ENCODE measurements around the gene PDE6G. TPM values are rescaled to one million over a fixed set of nuclear protein-coding genes. Genes with fewer than 3 reads are reported as not detected.
A peak's percentile ranks its signal among the peaks of the same experiment; 100 is the strongest.

Gene PDE6G
- total and polyA plus RNA-seq, 2 of the 13 experiments (the other 11 are each of a cell fraction or from before 2014, with no cell fraction given) = 1.4 to 6.7 TPM

DNA sequence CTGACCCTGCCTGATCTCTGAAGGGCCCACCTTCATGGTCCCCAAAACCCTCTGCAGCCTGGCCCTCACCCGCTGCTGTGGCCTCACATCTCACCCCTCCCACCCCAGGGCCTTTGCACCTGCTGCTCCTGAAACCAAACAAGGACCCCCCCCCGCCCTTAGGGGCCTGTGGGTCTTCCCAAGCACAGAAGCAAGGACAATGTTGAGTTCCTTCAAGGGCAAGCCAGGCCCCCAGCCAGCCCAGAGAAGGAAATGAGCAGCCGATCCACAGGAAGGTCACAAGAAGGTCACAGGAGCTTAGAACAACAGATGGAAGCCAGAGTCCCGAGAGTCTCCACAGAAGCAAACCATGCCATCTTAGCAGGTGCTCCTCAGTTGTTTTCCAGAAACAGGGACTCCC lies 493 bp upstream of the PDE6G start (continued):
- TF ChIP-seq NFYC (CRISPR knock-in tag; IDR thresholded peaks at IDR 0.05) = no peak
- no peak for TF ChIP-seq PHF20 (CRISPR knock-in tag; IDR thresholded peaks at IDR 0.05)
- TF ChIP-seq, protein P1, sequence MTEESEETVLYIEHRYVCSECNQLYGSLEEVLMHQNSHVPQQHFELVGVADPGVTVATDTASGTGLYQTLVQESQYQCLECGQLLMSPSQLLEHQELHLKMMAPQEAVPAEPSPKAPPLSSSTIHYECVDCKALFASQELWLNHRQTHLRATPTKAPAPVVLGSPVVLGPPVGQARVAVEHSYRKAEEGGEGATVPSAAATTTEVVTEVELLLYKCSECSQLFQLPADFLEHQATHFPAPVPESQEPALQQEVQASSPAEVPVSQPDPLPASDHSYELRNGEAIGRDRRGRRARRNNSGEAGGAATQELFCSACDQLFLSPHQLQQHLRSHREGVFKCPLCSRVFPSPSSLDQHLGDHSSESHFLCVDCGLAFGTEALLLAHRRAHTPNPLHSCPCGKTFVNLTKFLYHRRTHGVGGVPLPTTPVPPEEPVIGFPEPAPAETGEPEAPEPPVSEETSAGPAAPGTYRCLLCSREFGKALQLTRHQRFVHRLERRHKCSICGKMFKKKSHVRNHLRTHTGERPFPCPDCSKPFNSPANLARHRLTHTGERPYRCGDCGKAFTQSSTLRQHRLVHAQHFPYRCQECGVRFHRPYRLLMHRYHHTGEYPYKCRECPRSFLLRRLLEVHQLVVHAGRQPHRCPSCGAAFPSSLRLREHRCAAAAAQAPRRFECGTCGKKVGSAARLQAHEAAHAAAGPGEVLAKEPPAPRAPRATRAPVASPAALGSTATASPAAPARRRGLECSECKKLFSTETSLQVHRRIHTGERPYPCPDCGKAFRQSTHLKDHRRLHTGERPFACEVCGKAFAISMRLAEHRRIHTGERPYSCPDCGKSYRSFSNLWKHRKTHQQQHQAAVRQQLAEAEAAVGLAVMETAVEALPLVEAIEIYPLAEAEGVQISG (CRISPR knock-in tag; IDR thresholded peaks at IDR 0.05) = no peak
- TF ChIP-seq PCBP1 (IDR thresholded peaks at IDR 0.05; ENCODE audit: borderline replicate concordance, low read depth, low read length) = no peak
- TF ChIP-seq, protein P2, sequence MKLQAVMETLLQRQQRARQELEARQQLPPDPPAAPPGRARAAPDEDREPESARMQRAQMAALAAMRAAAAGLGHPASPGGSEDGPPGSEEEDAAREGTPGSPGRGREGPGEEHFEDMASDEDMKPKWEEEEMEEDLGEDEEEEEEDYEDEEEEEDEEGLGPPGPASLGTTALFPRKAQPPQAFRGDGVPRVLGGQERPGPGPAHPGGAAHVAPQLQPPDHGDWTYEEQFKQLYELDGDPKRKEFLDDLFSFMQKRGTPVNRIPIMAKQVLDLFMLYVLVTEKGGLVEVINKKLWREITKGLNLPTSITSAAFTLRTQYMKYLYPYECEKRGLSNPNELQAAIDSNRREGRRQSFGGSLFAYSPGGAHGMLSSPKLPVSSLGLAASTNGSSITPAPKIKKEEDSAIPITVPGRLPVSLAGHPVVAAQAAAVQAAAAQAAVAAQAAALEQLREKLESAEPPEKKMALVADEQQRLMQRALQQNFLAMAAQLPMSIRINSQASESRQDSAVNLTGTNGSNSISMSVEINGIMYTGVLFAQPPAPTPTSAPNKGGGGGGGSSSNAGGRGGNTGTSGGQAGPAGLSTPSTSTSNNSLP (IDR thresholded peaks at IDR 0.05; ENCODE audit: low read depth, low read length) = no peak
- TF ChIP-seq SMAD3 (CRISPR knock-in tag; IDR thresholded peaks at IDR 0.05) = no peak

DNA sequence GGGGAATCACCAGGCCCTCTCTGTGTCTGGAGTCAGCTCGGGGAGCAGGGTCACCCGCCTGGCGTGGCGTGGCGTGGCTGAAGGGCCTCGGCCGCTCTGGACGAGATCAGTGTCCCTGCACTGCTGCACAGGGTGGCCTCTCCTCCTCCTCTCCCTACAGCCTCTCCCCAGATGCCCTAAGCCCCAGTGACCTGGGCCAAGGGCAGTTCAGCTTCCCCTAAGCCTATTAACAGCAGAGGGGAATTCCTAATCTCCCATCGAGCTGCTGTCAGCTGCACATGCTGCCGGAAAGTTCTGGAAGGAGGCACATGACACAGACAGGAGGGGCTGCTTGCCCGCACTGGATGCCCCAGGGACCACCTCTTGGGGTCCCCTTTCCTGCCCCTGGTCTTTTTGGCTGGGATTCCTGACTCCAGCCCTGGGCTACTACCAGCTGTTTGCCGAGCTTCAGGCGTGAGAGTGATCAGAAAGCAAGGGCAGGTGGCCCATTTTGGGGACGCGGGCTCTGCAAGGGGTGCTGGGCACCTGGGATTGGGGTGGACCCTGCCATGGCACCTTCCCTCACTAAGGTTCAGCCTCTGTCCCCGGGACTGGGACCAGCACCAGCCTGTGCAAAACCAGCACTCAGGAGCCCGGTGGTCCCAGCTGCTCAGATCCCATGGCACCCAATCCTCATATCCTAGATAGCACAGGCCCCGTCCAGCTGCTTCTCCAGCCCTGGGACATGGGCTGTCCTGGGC lies 794 bp downstream of the PDE6G start:
- POLR2A ChIA-PET = interaction anchor here (0.5 to 2.1 kb wide), 6 partner anchors 10 to 71 kb away, joined by 3 to 15 read pairs (median 5); partner anchors contain the start of genes CCDC137 and OXLD1
- TF ChIP-seq ZNF792 (CRISPR knock-in tag; IDR thresholded peaks at IDR 0.05) = no peak
- TF ChIP-seq, protein P3, sequence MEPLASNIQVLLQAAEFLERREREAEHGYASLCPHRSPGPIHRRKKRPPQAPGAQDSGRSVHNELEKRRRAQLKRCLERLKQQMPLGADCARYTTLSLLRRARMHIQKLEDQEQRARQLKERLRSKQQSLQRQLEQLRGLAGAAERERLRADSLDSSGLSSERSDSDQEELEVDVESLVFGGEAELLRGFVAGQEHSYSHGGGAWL (CRISPR knock-in tag; IDR thresholded peaks at IDR 0.05) = peak; percentile 39; the same call in 1 of the 2 replicates
- TF ChIP-seq RFX5 (IDR thresholded peaks at IDR 0.05; ENCODE audit: low read depth, low read length) = no peak
- peak; percentile 44; the same call in 1 of the 2 replicates for TF ChIP-seq ZMYM3 (CRISPR knock-in tag; IDR thresholded peaks at IDR 0.05)
- TF ChIP-seq IRF2 (CRISPR knock-in tag; IDR thresholded peaks at IDR 0.05) = 0 out of 2 replicates have a peak, but pooled peaks have one; percentile 18
- TF ChIP-seq, protein P4, sequence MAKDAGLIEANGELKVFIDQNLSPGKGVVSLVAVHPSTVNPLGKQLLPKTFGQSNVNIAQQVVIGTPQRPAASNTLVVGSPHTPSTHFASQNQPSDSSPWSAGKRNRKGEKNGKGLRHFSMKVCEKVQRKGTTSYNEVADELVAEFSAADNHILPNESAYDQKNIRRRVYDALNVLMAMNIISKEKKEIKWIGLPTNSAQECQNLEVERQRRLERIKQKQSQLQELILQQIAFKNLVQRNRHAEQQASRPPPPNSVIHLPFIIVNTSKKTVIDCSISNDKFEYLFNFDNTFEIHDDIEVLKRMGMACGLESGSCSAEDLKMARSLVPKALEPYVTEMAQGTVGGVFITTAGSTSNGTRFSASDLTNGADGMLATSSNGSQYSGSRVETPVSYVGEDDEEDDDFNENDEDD (CRISPR knock-in tag; IDR thresholded peaks at IDR 0.05; ENCODE audit: borderline replicate concordance) = peak; percentile 58; the same call in 1 of the 2 replicates
- peak; percentile 61; the same call in 1 of the 2 replicates for TF ChIP-seq NR2F6 (IDR thresholded peaks at IDR 0.05)
- TF ChIP-seq NR2F6 (CRISPR knock-in tag; IDR thresholded peaks at IDR 0.05) = peak; percentile 59; the same call in 1 of the 2 replicates
- 0 out of 2 replicates have a peak, but pooled peaks have one; percentile 61 for TF ChIP-seq ZNF430 (CRISPR knock-in tag; IDR thresholded peaks at IDR 0.05)
- no peak for TF ChIP-seq ZNF333 (CRISPR knock-in tag; IDR thresholded peaks at IDR 0.05; ENCODE audit: borderline replicate concordance)

More for the DNA sequence above, 794 bp downstream of the PDE6G start:
- Histone ChIP-seq H3K4me1 (ENCODE audit: insufficient read depth, low read length) (peaks cover 80% of the 10 kb centered on the region), H3K27ac (ENCODE audit: extremely low read length, insufficient read depth, low read length) (no peak overlapping the region), H4K20me1 (ENCODE audit: insufficient read depth, low read length) (no peaks in the 10 kb centered on the region), H3K36me3 (replicated peaks in 1 of 2; ENCODE audit: control insufficient read depth in 1 of 2, insufficient read depth in 2 of 2, low read length in 2 of 2) (no peaks in the 10 kb centered on the region), H3K79me2 (ENCODE audit: insufficient read depth, low read length) (no peaks in the 10 kb centered on the region), H3K9me3 (ENCODE audit: low read length) (no peaks in the 10 kb centered on the region), H2AFZ (ENCODE audit: low read length) (no peak overlapping the region), H3K4me3 (replicated peaks in 1 of 3; ENCODE audit: insufficient read depth in 1 of 3, low read depth in 2 of 3, low read length in 3 of 3) (peak overlapping the region in 1 of 3 experiments; percentile 45; a peak in 1 of 6 replicates), H3K9ac (ENCODE audit: insufficient read depth, low read depth, low read length) (peak overlapping the region; percentile 38; the same call in 1 of the 2 replicates), H3K4me2 (ENCODE audit: low read depth, low read length) (peak overlapping the region; percentile 45), H3K27me3 (ENCODE audit: control insufficient read depth in 1 of 2, insufficient read depth in 2 of 2, low read length in 2 of 2) (peaks cover 0 to 17% of the 10 kb centered on the region in 2 experiments; a peak in 3 of 5 replicates)
- FAIRE-seq (no peak), ATAC-seq (peak; percentile 68), DNase-seq (ENCODE audit: low spot score) (no peak)
- CTCF ChIA-PET (ENCODE audit: low intra/inter-chr PET ratio, low total read pairs) = no interaction called here
- no TSS peak for BruUV-seq (replicated peaks)
- in situ Hi-C loops (cut with HindIII; ENCODE audit: extremely low pct_ligation_motif_present, low pct_unique_long_range_greater_than_20kb) = no loop called here
- WGBS (ENCODE audit: low lambda C conversion rate) = 24% methylated on average over 13 of the region's 18 CpGs
- intact Hi-C loops (cut with micrococcal nuclease; ENCODE audit: unreplicated experiment) = no loop called here
